ENCODE data around the gene FBLN5.

DNA sequence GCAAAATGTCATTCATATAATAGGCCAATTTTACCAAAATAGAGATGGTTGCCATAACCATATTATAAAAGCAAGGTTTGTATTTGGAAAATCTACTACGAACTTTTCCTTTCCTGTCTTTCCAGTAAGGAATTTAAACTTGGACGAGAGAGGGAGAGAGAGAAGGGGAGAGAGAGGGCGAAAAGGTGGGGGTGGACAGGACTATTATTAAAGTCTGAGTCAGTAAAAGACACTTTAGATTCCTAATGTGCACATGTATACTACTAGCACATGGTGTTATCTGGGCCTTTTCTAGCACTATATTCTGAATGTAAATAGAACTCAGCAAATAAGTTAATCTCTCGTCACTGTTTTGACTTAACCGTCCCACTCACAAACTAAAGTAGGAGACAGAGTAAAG lies 30.4 kb upstream of the FBLN5 start:
- TF ChIP-seq POLR2A (IDR thresholded peaks at IDR 0.05) (no peak), EP300 (IDR thresholded peaks at IDR 0.05) (no peak), POLR2AphosphoS5 (IDR thresholded peaks at IDR 0.05) (no peak)
- TF ChIP-seq, protein P1, sequence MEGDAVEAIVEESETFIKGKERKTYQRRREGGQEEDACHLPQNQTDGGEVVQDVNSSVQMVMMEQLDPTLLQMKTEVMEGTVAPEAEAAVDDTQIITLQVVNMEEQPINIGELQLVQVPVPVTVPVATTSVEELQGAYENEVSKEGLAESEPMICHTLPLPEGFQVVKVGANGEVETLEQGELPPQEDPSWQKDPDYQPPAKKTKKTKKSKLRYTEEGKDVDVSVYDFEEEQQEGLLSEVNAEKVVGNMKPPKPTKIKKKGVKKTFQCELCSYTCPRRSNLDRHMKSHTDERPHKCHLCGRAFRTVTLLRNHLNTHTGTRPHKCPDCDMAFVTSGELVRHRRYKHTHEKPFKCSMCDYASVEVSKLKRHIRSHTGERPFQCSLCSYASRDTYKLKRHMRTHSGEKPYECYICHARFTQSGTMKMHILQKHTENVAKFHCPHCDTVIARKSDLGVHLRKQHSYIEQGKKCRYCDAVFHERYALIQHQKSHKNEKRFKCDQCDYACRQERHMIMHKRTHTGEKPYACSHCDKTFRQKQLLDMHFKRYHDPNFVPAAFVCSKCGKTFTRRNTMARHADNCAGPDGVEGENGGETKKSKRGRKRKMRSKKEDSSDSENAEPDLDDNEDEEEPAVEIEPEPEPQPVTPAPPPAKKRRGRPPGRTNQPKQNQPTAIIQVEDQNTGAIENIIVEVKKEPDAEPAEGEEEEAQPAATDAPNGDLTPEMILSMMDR (IDR thresholded peaks at IDR 0.05) = no peak
